Measurements from ENCODE around the gene DNAJC10. TPM values are rescaled to one million over a fixed set of nuclear protein-coding genes. Genes with fewer than 3 reads are reported as not detected.
"Not testable (repeated sequence)": the region's sequence is repeated elsewhere in the genome, so short reads cannot be mapped to it uniquely, and the experiment has no call there.

DNAJC10 gene
- total and polyA plus RNA-seq, 8 donors, result 115 to 163 (median 130) TPM

GRCh38 chr2:182715121-182715891, 751 bp upstream of the DNAJC10 start:
- intact Hi-C loops (cut with DNase I), result no loop called here
- TF ChIP-seq CTCF (IDR thresholded peaks at IDR 0.05), result no peak
- Histone ChIP-seq H3K27ac (peak overlapping the region; percentile 85 to 95), H3K27me3 (no peaks in the 10 kb centered on the region), H3K4me1 (peaks cover 4 to 41% of the 10 kb centered on the region in 2 donors), H3K9me3 (no peaks in the 10 kb centered on the region), H3K36me3 (peaks cover 0 to 5% of the 10 kb centered on the region in 2 donors), H3K4me3 (peak overlapping the region; percentile 84 to 99)
- ATAC-seq, result peak; percentile 54
- peak in 1 of 4 donors; percentile 18 for DNase-seq

GRCh38 chr2:182716650-182716979, 558 bp downstream of the DNAJC10 start:
- peak; percentile 45 for ATAC-seq

GRCh38 chr2:182717416-182717815, 1.4 kb downstream of the DNAJC10 start:
- H3K9me3 ChIP-seq, result no peaks in the 10 kb centered on the region
- intact Hi-C loops (cut with DNase I), result no loop called here
- no peak for TF ChIP-seq CTCF (IDR thresholded peaks at IDR 0.05)
- H3K4me3 ChIP-seq, result peak overlapping the region in 1 of 2 donors; percentile 84
- H3K27me3 ChIP-seq, result no peaks in the 10 kb centered on the region
- no peak for DNase-seq
- H3K36me3 ChIP-seq, result peaks cover 0 to 23% of the 10 kb centered on the region in 2 donors
- peak overlapping the region in 1 of 2 donors; percentile 95 for H3K27ac ChIP-seq
- peaks cover 4 to 41% of the 10 kb centered on the region in 2 donors for H3K4me1 ChIP-seq
- ATAC-seq, result no peak

More at GRCh38 chr2:182716650-182716979, 558 bp downstream of the DNAJC10 start:
- intact Hi-C loops (cut with DNase I), result no loop called here
- Histone ChIP-seq H3K27me3 (no peaks in the 10 kb centered on the region), H3K27ac (peak overlapping the region; percentile 85 to 95), H3K4me1 (peaks cover 4 to 41% of the 10 kb centered on the region in 2 donors), H3K4me3 (peak overlapping the region; percentile 84 to 99), H3K36me3 (peaks cover 0 to 16% of the 10 kb centered on the region in 2 donors), H3K9me3 (no peaks in the 10 kb centered on the region)
- no peak for TF ChIP-seq CTCF (IDR thresholded peaks at IDR 0.05)
- peak in 2 of 4 donors; percentile 2 to 69 for DNase-seq

GRCh38 chr2:182717816-182718215, 1.8 kb downstream of the DNAJC10 start:
- no peak overlapping the region for H3K4me3 ChIP-seq
- DNase-seq (no peak), ATAC-seq (no peak)
- peak overlapping the region in 1 of 2 donors; percentile 95 for H3K27ac ChIP-seq
- no peaks in the 10 kb centered on the region for H3K27me3 ChIP-seq
- TF ChIP-seq CTCF (IDR thresholded peaks at IDR 0.05), result no peak
- intact Hi-C loops (cut with DNase I), result no loop called here
- peaks cover 4 to 41% of the 10 kb centered on the region in 2 donors for H3K4me1 ChIP-seq
- H3K36me3 ChIP-seq, result peaks cover 0 to 27% of the 10 kb centered on the region in 2 donors
- H3K9me3 ChIP-seq, result no peaks in the 10 kb centered on the region

GRCh38 chr2:182718459-182718858, 2.4 kb downstream of the DNAJC10 start:
- DNase-seq (no peak), ATAC-seq (no peak)
- Histone ChIP-seq H3K27ac (no peak overlapping the region), H3K4me3 (no peak overlapping the region), H3K36me3 (peaks cover 0 to 33% of the 10 kb centered on the region in 2 donors), H3K27me3 (no peaks in the 10 kb centered on the region), H3K9me3 (no peaks in the 10 kb centered on the region), H3K4me1 (peaks cover 4 to 36% of the 10 kb centered on the region in 2 donors)
- no peak for TF ChIP-seq CTCF (IDR thresholded peaks at IDR 0.05)
- intact Hi-C loops (cut with DNase I), result no loop called here

- H3K27ac ChIP-seq; H3K9me3 ChIP-seq; H3K27me3 ChIP-seq; H3K4me3 ChIP-seq; intact Hi-C loops (cut with DNase I); ATAC-seq: not testable (repeated sequence)
- DNase-seq, result peak in 1 of 4 donors; percentile 31
- H3K36me3 ChIP-seq, result peaks cover 0 to 40% of the 10 kb centered on the region in 2 donors
- peaks cover 4 to 30% of the 10 kb centered on the region in 2 donors for H3K4me1 ChIP-seq
Measured at GRCh38 chr2:182719116-182719515, 3.1 kb downstream of the DNAJC10 start.
